HepG2 (cell line): ENCODE measurements around the gene SEC63. TPM values are rescaled to one million over a fixed set of nuclear protein-coding genes. Genes with fewer than 3 reads are reported as not detected.

Experiments used
- ATAC-seq: fragments of 200-7000 bp; cut with Tn5 transposase; 3 replicates; pipeline ENCODE4 v1.9.1; 2020; ENCODE audit warnings: mild to moderate bottlenecking, moderate library complexity
- BruUV-seq: library from RNA; stranded (reverse); fragments of 400-500 nt; replicated peaks from 2 replicates; lab custom pipeline; 2021; lab: Mats Ljungman, UMichigan
- CTCF ChIA-PET: fragments of 300-600 bp; formaldehyde crosslinking; extraction: SDS; loops from one replicate; lab custom pipeline; 2021; ENCODE audit warnings: low total read pairs, inconsistent platforms, low intra/inter-chr PET ratio; lab: Yijun Ruan, JAX
- POLR2A ChIA-PET: fragments of 350-600 bp; sonication (Branson Sonifier 250); formaldehyde crosslinking; loops from one replicate; lab custom pipeline; 2020; ENCODE audit warnings: antibody characterized with exemption, inconsistent platforms; lab: Yijun Ruan, JAX
- DNase-seq: peaks from one replicate; pipeline ENCODE4 v3.0.0-alpha.2; 2015; ENCODE audit warnings: low spot score
- FAIRE-seq: peaks from 3 replicates; lab custom pipeline; 2011; peaks lifted over from hg19 to GRCh38; lab: Jason Lieb, UNC
- H2AFZ ChIP-seq: one replicate; pipeline ENCODE4 v1.6.1; 2011; ENCODE audit warnings: low read length, inconsistent platforms
- H3K27ac ChIP-seq: fragments of 300-600 bp; 3 replicates; pipeline ENCODE4 v1.8.0; 2011; ENCODE audit warnings: mixed run types, mild to moderate bottlenecking, mixed read lengths, low read length, inconsistent platforms; ENCODE audit not compliant: insufficient read depth; ENCODE audit errors: extremely low read length
- H3K27me3 ChIP-seq, 2 experiments: fragments of 200-600 bp in 1 of 2; 2 replicates in 1 of 2; 3 replicates in 1 of 2; pipeline versions ENCODE4 v1.6.0 to v1.8.0; 2011; ENCODE audit warnings: low read length in 2 of 2, mild to moderate bottlenecking in 2 of 2, moderate library complexity in 2 of 2, inconsistent platforms in 1 of 2; ENCODE audit not compliant: insufficient read depth in 2 of 2, control insufficient read depth in 1 of 2
- H3K36me3 ChIP-seq, 2 experiments: fragments of 200-600 bp in 1 of 2; replicated peaks in 1 of 2; 2 replicates in 1 of 2; 3 replicates in 1 of 2; pipeline versions ENCODE4 v1.5.1 to v1.8.0; 2011; ENCODE audit warnings: low read length in 2 of 2, inconsistent platforms in 1 of 2; ENCODE audit not compliant: insufficient read depth in 2 of 2, control insufficient read depth in 1 of 2
- H3K4me1 ChIP-seq: 2 replicates; pipeline ENCODE4 v1.5.1; 2012; ENCODE audit warnings: low read length, inconsistent platforms; ENCODE audit not compliant: insufficient read depth
- H3K4me2 ChIP-seq: 2 replicates; pipeline ENCODE4 v1.6.0; 2011; ENCODE audit warnings: low read depth, low read length, inconsistent platforms
- H3K4me3 ChIP-seq, 3 experiments: fragments of 200-600 bp in 1 of 3; sonication (generic), shearing (Covaris generic) in 1 of 3; replicated peaks in 1 of 3; 2 replicates each; pipeline ENCODE4 v1.5.1; 2011 to 2016; ENCODE audit warnings: low read length in 3 of 3, inconsistent platforms in 2 of 3, low read depth in 2 of 3, mild to moderate bottlenecking in 2 of 3, control low read depth in 1 of 3, mixed read lengths in 1 of 3; ENCODE audit not compliant: insufficient read depth in 1 of 3
- H3K79me2 ChIP-seq: one replicate; pipeline ENCODE4 v1.6.1; 2011; ENCODE audit warnings: low read length, inconsistent platforms; ENCODE audit not compliant: insufficient read depth
- H3K9ac ChIP-seq: 2 replicates; pipeline ENCODE4 v1.6.0; 2011; ENCODE audit warnings: mild to moderate bottlenecking, low read depth, low read length, inconsistent platforms; ENCODE audit not compliant: insufficient read depth
- H3K9me3 ChIP-seq: 2 replicates; pipeline ENCODE4 v1.5.1; 2012; ENCODE audit warnings: mild to moderate bottlenecking, low read length
- H4K20me1 ChIP-seq: 2 replicates; pipeline ENCODE4 v1.6.0; 2011; ENCODE audit warnings: inconsistent platforms, mild to moderate bottlenecking, low read length, moderate library complexity; ENCODE audit not compliant: insufficient read depth
- ARHGAP35 ChIP-seq: sonication (generic); formaldehyde crosslinking; IDR thresholded peaks from 2 replicates; pipeline ENCODE4 v1.9.0; 2022; ENCODE audit warnings: mild to moderate bottlenecking, inconsistent platforms, moderate library complexity, missing genetic modification reagents, borderline replicate concordance
- IRF9 ChIP-seq: sonication (generic); formaldehyde crosslinking; IDR thresholded peaks from 2 replicates; pipeline ENCODE4 v1.8.0; 2022; ENCODE audit warnings: missing genetic modification reagents, mild to moderate bottlenecking, borderline replicate concordance
- POLR2A ChIP-seq, 2 experiments: IDR thresholded peaks; 2 replicates each; pipeline ENCODE4 v1.6.1; 2011; ENCODE audit warnings: low read depth in 2 of 2, low read length in 2 of 2, mild to moderate bottlenecking in 1 of 2, moderate library complexity in 1 of 2; ENCODE audit not compliant: insufficient read depth in 1 of 2
- THRA ChIP-seq: sonication (generic); formaldehyde crosslinking; IDR thresholded peaks from 2 replicates; pipeline ENCODE4 v1.4.0; 2020; ENCODE audit warnings: missing genetic modification reagents, borderline replicate concordance
- WIZ ChIP-seq: sonication (generic); formaldehyde crosslinking; IDR thresholded peaks from 2 replicates; pipeline ENCODE4 v1.5.1; 2020; ENCODE audit warnings: mild to moderate bottlenecking, missing genetic modification reagents
- ZBTB21 ChIP-seq: sonication (generic); formaldehyde crosslinking; IDR thresholded peaks from 2 replicates; pipeline ENCODE4 v1.4.0; 2020; ENCODE audit warnings: missing genetic modification reagents
- ZNF367 ChIP-seq: sonication (generic); formaldehyde crosslinking; IDR thresholded peaks from 2 replicates; pipeline ENCODE4 v1.4.0; 2020; ENCODE audit warnings: missing genetic modification reagents, borderline replicate concordance
- ZNF414 ChIP-seq: sonication (generic); formaldehyde crosslinking; IDR thresholded peaks from 2 replicates; pipeline ENCODE4 v1.5.0; 2020; ENCODE audit warnings: missing genetic modification reagents
- ZNF530 ChIP-seq: sonication (generic); formaldehyde crosslinking; IDR thresholded peaks from 2 replicates; pipeline ENCODE4 v1.5.0; 2020; ENCODE audit warnings: low read depth, mild to moderate bottlenecking, missing genetic modification reagents
- ZNF616 ChIP-seq: sonication (generic); formaldehyde crosslinking; IDR thresholded peaks from 2 replicates; pipeline ENCODE4 v1.5.0; 2020; ENCODE audit warnings: low read depth, mild to moderate bottlenecking, missing genetic modification reagents
- ZSCAN21 ChIP-seq: sonication (generic); formaldehyde crosslinking; IDR thresholded peaks from 2 replicates; pipeline ENCODE4 v1.8.0; 2022; ENCODE audit warnings: mild to moderate bottlenecking, missing genetic modification reagents, moderate library complexity, borderline replicate concordance
- ZUFSP ChIP-seq: sonication (generic); formaldehyde crosslinking; IDR thresholded peaks from 2 replicates; pipeline ENCODE4 v1.9.0; 2021; ENCODE audit warnings: missing genetic modification reagents, mild to moderate bottlenecking, borderline replicate concordance
- WGBS: methylation state at CpG from one replicate; pipeline ENCODE4 v1.1.6; 2017; ENCODE audit warnings: low lambda C conversion rate; 5-methylcytosine and 5-hydroxymethylcytosine counted together
- in situ Hi-C: cut with HindIII; loops from 2 replicates; pipeline ENCODE4 v1.10.0; 2017; ENCODE audit warnings: low pct_unique_long_range_greater_than_20kb; ENCODE audit not compliant: extremely low pct_ligation_motif_present
- intact Hi-C: fragments of 100-400 bp; cut with micrococcal nuclease; formaldehyde crosslinking; loops from one replicate; pipeline ENCODE4 v1.10.0; 2022; ENCODE audit not compliant: unreplicated experiment
- polyA plus RNA-seq, 8 experiments: library from polyadenylated mRNA; depleted of rRNA in 3 of 8; stranded (reverse) in 7 of 8; unstranded in 1 of 8; fragments of >200 nt; fragmentation: Illumina TruSeq in 4 of 8; extraction: Trizol in 4 of 8; gene quantifications; 2 replicates each; pipeline versions ENCODE4 v1.2.1 to v1.2.3, GENCODE V29; 2011 to 2016; ENCODE audit warnings: low read depth in 4 of 8, missing spikeins in 1 of 8, mixed read lengths in 1 of 8; ENCODE audit not compliant: insufficient read depth in 1 of 8
- total RNA-seq, 5 experiments: library from RNA; depleted of rRNA; stranded (reverse); fragments of >200 nt; fragmentation: Illumina TruSeq; extraction: Trizol; gene quantifications; 2 replicates each; pipeline ENCODE4 v1.2.3, GENCODE V29; 2016; ENCODE audit warnings: low read depth in 1 of 5

SEC63 gene
- total and polyA plus RNA-seq, 2 of the 13 experiments (the other 11 are each of a cell fraction or from before 2014, with no cell fraction given) = 20.2 to 45.9 TPM

GRCh38 chr6:108002365-108003221, 44.6 kb upstream of the SEC63 start (continued):
- TF ChIP-seq IRF9 (CRISPR knock-in tag) = no peak
- TF ChIP-seq WIZ (CRISPR knock-in tag) = no peak
- peak; percentile 35 to 69; a peak in 3 of 4 replicates for TF ChIP-seq POLR2A (IDR thresholded peaks at IDR 0.05; ENCODE audit: insufficient read depth in 1 of 2, low read depth in 2 of 2, low read length in 2 of 2)
- no peak for TF ChIP-seq ZNF367
- TF ChIP-seq, all 625 proteins: peak for 98

- no peaks in the 10 kb centered on the region for H3K36me3 ChIP-seq
- WGBS = 1% methylated on average over 7 of the region's 7 CpGs
- H3K9me3 ChIP-seq = no peaks in the 10 kb centered on the region
- DNase-seq (peak; percentile 96), FAIRE-seq (peak; percentile 92), ATAC-seq (peak; percentile 84)
- BruUV-seq = no TSS peak
- ChIA-PET CTCF (no interaction called here), POLR2A (interaction anchor here (0.9 to 2.4 kb wide), 7 partner anchors 10 to 49 kb away, joined by 3 to 15 read pairs (median 5); partner anchors contain the start of gene SEC63)
- H3K4me1 ChIP-seq = peaks cover 63% of the 10 kb centered on the region
- in situ Hi-C loops (no loop called here), intact Hi-C loops (loop anchor here (2.0 kb wide), 1 partner anchor 43 kb away; the partner anchor contains the start of gene SEC63)
- no peaks in the 10 kb centered on the region for H3K27me3 ChIP-seq
- H2AFZ ChIP-seq = no peak overlapping the region
- peak overlapping the region; percentile 93 for H3K27ac ChIP-seq
- H3K79me2 ChIP-seq = no peaks in the 10 kb centered on the region
- H3K4me3 ChIP-seq = peak overlapping the region; percentile 14 to 58 (median 55); a peak in 5 of 6 replicates
- H3K4me2 ChIP-seq = peak overlapping the region; percentile 95
- H4K20me1 ChIP-seq = no peaks in the 10 kb centered on the region
- H3K9ac ChIP-seq = peak overlapping the region; percentile 80
- TF ChIP-seq ZNF616 (CRISPR knock-in tag) (no peak), ZNF530 (CRISPR knock-in tag) (no peak), ZUFSP (CRISPR knock-in tag) (no peak), ZSCAN21 (CRISPR knock-in tag) (no peak), ZNF414 (CRISPR knock-in tag) (no peak), ARHGAP35 (CRISPR knock-in tag) (no peak), ZBTB21 (CRISPR knock-in tag) (no peak), THRA (CRISPR knock-in tag) (peak; percentile 72; the same call in 1 of the 2 replicates)
These were observed 43.8 kb upstream of the SEC63 start for GRCh38 chr6:108001696-108002231.
